ENCODE measurements around the gene AMIGO1.
A peak's percentile ranks its signal among the peaks of the same experiment; 100 is the strongest.

AMIGO1 gene

GRCh38 chr1:109500941-109501381 is 8.6 kb downstream of the AMIGO1 start:
- no CpG with 5 or more reads among the region's 5 CpGs for WGBS (ENCODE audit: insufficient coverage, insufficient read length)

GRCh38 chr1:109499661-109500536 is 9.6 kb downstream of the AMIGO1 start:
- Histone ChIP-seq H3K36me3 (ENCODE audit: control insufficient read depth, insufficient read depth, low read length) (no peaks in the 10 kb centered on the region), H3K27me3 (ENCODE audit: control insufficient read depth, insufficient read depth, low read length) (no peaks in the 10 kb centered on the region), H3K4me3 (ENCODE audit: low read length) (no peak overlapping the region), H3K9me3 (ENCODE audit: control insufficient read depth, insufficient read depth, low read length) (no peaks in the 10 kb centered on the region), H3K27ac (ENCODE audit: low read length) (no peak overlapping the region), H3K4me1 (ENCODE audit: control insufficient read depth, insufficient read depth, low read length) (0 out of 2 replicates have a peak, but pooled peaks cover 3% of the 10 kb centered on the region)
- DNase-seq (ENCODE audit: low read depth, low spot score) = no peak
- no CpG with 5 or more reads among the region's 4 CpGs for WGBS (ENCODE audit: insufficient coverage, insufficient read length)

More at GRCh38 chr1:109500941-109501381, 8.6 kb downstream of the AMIGO1 start:
- DNase-seq (ENCODE audit: low read depth, low spot score) = no peak
- H3K9me3 ChIP-seq (ENCODE audit: control insufficient read depth, insufficient read depth, low read length) = no peaks in the 10 kb centered on the region
- no peak overlapping the region for H3K4me3 ChIP-seq (ENCODE audit: low read length)
- H3K4me1 ChIP-seq (ENCODE audit: control insufficient read depth, insufficient read depth, low read length) = 0 out of 2 replicates have a peak, but pooled peaks cover 3% of the 10 kb centered on the region
- H3K27me3 ChIP-seq (ENCODE audit: control insufficient read depth, insufficient read depth, low read length) = no peaks in the 10 kb centered on the region
- no peak overlapping the region for H3K27ac ChIP-seq (ENCODE audit: low read length)
- no peaks in the 10 kb centered on the region for H3K36me3 ChIP-seq (ENCODE audit: control insufficient read depth, insufficient read depth, low read length)

- Histone ChIP-seq H3K9me3 (ENCODE audit: control insufficient read depth, insufficient read depth, low read length) (no peaks in the 10 kb centered on the region), H3K4me1 (ENCODE audit: control insufficient read depth, insufficient read depth, low read length) (0 out of 2 replicates have a peak, but pooled peaks cover 3% of the 10 kb centered on the region), H3K36me3 (ENCODE audit: control insufficient read depth, insufficient read depth, low read length) (no peaks in the 10 kb centered on the region), H3K27me3 (ENCODE audit: control insufficient read depth, insufficient read depth, low read length) (no peaks in the 10 kb centered on the region), H3K27ac (ENCODE audit: low read length) (no peak overlapping the region), H3K4me3 (ENCODE audit: low read length) (no peak overlapping the region)
- no peak for DNase-seq (ENCODE audit: low read depth, low spot score)
- WGBS (ENCODE audit: insufficient coverage, insufficient read length) = no CpG with 5 or more reads among the region's 7 CpGs
Observed at GRCh38 chr1:109499081-109499480, 10.4 kb downstream of the AMIGO1 start.

GRCh38 chr1:109498161-109498801 is 11.2 kb downstream of the AMIGO1 start:
- no peaks in the 10 kb centered on the region for H3K36me3 ChIP-seq (ENCODE audit: control insufficient read depth, insufficient read depth, low read length)
- H3K27ac ChIP-seq (ENCODE audit: low read length) = no peak overlapping the region
- H3K9me3 ChIP-seq (ENCODE audit: control insufficient read depth, insufficient read depth, low read length) = no peaks in the 10 kb centered on the region
- no peak overlapping the region for H3K4me3 ChIP-seq (ENCODE audit: low read length)
- no CpG with 5 or more reads among the region's 12 CpGs for WGBS (ENCODE audit: insufficient coverage, insufficient read length)
- DNase-seq (ENCODE audit: low read depth, low spot score) = no peak
- no peaks in the 10 kb centered on the region for H3K27me3 ChIP-seq (ENCODE audit: control insufficient read depth, insufficient read depth, low read length)
- H3K4me1 ChIP-seq (ENCODE audit: control insufficient read depth, insufficient read depth, low read length) = peaks cover 3% of the 10 kb centered on the region; the same call in 1 of the 2 replicates

GRCh38 chr1:109497449-109498160 is 11.9 kb downstream of the AMIGO1 start:
- Histone ChIP-seq H3K9me3 (ENCODE audit: control insufficient read depth, insufficient read depth, low read length) (no peaks in the 10 kb centered on the region), H3K4me1 (ENCODE audit: control insufficient read depth, insufficient read depth, low read length) (peaks cover 3% of the 10 kb centered on the region; the same call in 1 of the 2 replicates), H3K27me3 (ENCODE audit: control insufficient read depth, insufficient read depth, low read length) (no peaks in the 10 kb centered on the region), H3K27ac (ENCODE audit: low read length) (no peak overlapping the region), H3K4me3 (ENCODE audit: low read length) (no peak overlapping the region), H3K36me3 (ENCODE audit: control insufficient read depth, insufficient read depth, low read length) (no peaks in the 10 kb centered on the region)
- no CpG with 5 or more reads among the region's 9 CpGs for WGBS (ENCODE audit: insufficient coverage, insufficient read length)
- DNase-seq (ENCODE audit: low read depth, low spot score) = no peak

GRCh38 chr1:109495738-109496137 is 13.8 kb downstream of the AMIGO1 start:
- Histone ChIP-seq H3K4me3 (ENCODE audit: low read length) (no peak overlapping the region), H3K27me3 (ENCODE audit: control insufficient read depth, insufficient read depth, low read length) (no peaks in the 10 kb centered on the region)
- no CpG with 5 or more reads among the region's 7 CpGs for WGBS (ENCODE audit: insufficient coverage, insufficient read length)

GRCh38 chr1:109493805-109494539 is 15.6 kb downstream of the AMIGO1 start, which contains the start of gene CYB561D1:
Gene CYB561D1, plus strand, starts transcription at chr1:109494094. Its CDS starts 46 bp downstream, at chr1:109494140.
- Histone ChIP-seq H3K4me3 (ENCODE audit: low read length) (peak within 1 kb of the TSS; percentile 75), H3K9me3 (ENCODE audit: control insufficient read depth, insufficient read depth, low read length) (no peaks in the 10 kb centered on the region), H3K4me1 (ENCODE audit: control insufficient read depth, insufficient read depth, low read length) (peaks cover 3% of the 10 kb centered on the region; the same call in 1 of the 2 replicates), H3K36me3 (ENCODE audit: control insufficient read depth, insufficient read depth, low read length) (peaks cover 3% of the 10 kb centered on the region; the same call in 1 of the 2 replicates), H3K27ac (ENCODE audit: low read length) (no peak within 1 kb of the TSS), H3K27me3 (ENCODE audit: control insufficient read depth, insufficient read depth, low read length) (no peaks in the 10 kb centered on the region)
- WGBS (ENCODE audit: insufficient coverage, insufficient read length) = no CpG with 5 or more reads among the region's 44 CpGs
- no peak for DNase-seq (ENCODE audit: low read depth, low spot score)

More at GRCh38 chr1:109495738-109496137, 13.8 kb downstream of the AMIGO1 start:
- DNase-seq (ENCODE audit: low read depth, low spot score) = no peak
- H3K36me3 ChIP-seq (ENCODE audit: control insufficient read depth, insufficient read depth, low read length) = no peaks in the 10 kb centered on the region
- H3K9me3 ChIP-seq (ENCODE audit: control insufficient read depth, insufficient read depth, low read length) = no peaks in the 10 kb centered on the region
- H3K27ac ChIP-seq (ENCODE audit: low read length) = no peak overlapping the region
- H3K4me1 ChIP-seq (ENCODE audit: control insufficient read depth, insufficient read depth, low read length) = peaks cover 3% of the 10 kb centered on the region; the same call in 1 of the 2 replicates

- H3K27ac ChIP-seq (ENCODE audit: low read length) = no peak overlapping the region
- no CpG with 5 or more reads among the region's 4 CpGs for WGBS (ENCODE audit: insufficient coverage, insufficient read length)
- no peak for DNase-seq (ENCODE audit: low read depth, low spot score)
- H3K27me3 ChIP-seq (ENCODE audit: control insufficient read depth, insufficient read depth, low read length) = no peaks in the 10 kb centered on the region
- H3K4me1 ChIP-seq (ENCODE audit: control insufficient read depth, insufficient read depth, low read length) = peaks cover 3% of the 10 kb centered on the region; the same call in 1 of the 2 replicates
- H3K4me3 ChIP-seq (ENCODE audit: low read length) = no peak overlapping the region
- H3K36me3 ChIP-seq (ENCODE audit: control insufficient read depth, insufficient read depth, low read length) = peaks cover 3% of the 10 kb centered on the region; the same call in 1 of the 2 replicates
- no peaks in the 10 kb centered on the region for H3K9me3 ChIP-seq (ENCODE audit: control insufficient read depth, insufficient read depth, low read length)
Observed at GRCh38 chr1:109493227-109493626, 16.3 kb downstream of the AMIGO1 start.

GRCh38 chr1:109492779-109493178 is 16.7 kb downstream of the AMIGO1 start:
- WGBS (ENCODE audit: insufficient coverage, insufficient read length) = no CpG with 5 or more reads among the region's 4 CpGs
- Histone ChIP-seq H3K27ac (ENCODE audit: low read length) (no peak overlapping the region), H3K4me1 (ENCODE audit: control insufficient read depth, insufficient read depth, low read length) (no peaks in the 10 kb centered on the region; the same call in 1 of the 2 replicates), H3K27me3 (ENCODE audit: control insufficient read depth, insufficient read depth, low read length) (no peaks in the 10 kb centered on the region), H3K9me3 (ENCODE audit: control insufficient read depth, insufficient read depth, low read length) (no peaks in the 10 kb centered on the region), H3K4me3 (ENCODE audit: low read length) (no peak overlapping the region), H3K36me3 (ENCODE audit: control insufficient read depth, insufficient read depth, low read length) (peaks cover 3% of the 10 kb centered on the region; the same call in 1 of the 2 replicates)
- no peak for DNase-seq (ENCODE audit: low read depth, low spot score)
